Stimulated activated CD4-positive, alpha-beta T cell treated with anti-CD3 and anti-CD28 coated beads, TNF-alpha, amount 100 ng/mL, for 24 hours (primary cell): Measurements from ENCODE around the gene AK5.

Source experiments
- DNase-seq, 3 experiments: peaks; one replicate each; pipeline ENCODE4 v3.0.0-alpha.2; 2020; ENCODE audit warnings: low read depth in 3 of 3

Gene AK5

DNA sequence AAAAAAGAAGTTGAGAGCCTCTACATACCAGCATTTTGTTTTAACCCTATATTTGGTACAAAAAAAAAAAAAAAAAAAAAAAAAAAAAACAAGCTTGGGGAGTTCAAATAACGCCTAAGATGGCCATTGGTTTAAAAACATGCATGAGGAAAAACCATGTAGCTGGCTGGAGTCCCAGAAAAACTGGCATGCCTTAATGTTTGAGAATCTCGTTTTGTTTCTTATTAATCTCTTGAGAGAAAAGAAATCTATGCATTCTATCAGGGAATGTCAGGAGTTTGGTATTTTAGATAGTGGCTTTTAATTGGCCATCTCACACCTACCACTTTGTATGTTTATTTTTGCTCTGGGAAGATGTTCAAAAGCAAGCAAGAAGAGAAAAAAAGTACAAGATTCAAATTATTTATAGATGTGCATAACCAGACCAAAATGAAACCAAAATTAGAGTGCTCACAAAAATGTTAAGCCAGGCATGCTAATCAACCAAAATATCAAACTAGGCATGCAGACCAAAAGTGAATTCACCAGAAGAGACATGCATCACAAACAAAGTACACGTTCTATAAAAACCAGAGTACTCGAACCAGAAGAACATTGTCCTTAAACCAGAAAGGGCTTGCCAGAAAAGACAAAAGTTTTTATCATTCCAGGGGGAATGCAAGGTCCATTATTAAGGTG lies 156.6 kb downstream of the AK5 start:
- DNase-seq, result no peak

- no peak for DNase-seq
Observed at GRCh38 chr1:77446841-77447555, 165.2 kb downstream of the AK5 start.

DNA sequence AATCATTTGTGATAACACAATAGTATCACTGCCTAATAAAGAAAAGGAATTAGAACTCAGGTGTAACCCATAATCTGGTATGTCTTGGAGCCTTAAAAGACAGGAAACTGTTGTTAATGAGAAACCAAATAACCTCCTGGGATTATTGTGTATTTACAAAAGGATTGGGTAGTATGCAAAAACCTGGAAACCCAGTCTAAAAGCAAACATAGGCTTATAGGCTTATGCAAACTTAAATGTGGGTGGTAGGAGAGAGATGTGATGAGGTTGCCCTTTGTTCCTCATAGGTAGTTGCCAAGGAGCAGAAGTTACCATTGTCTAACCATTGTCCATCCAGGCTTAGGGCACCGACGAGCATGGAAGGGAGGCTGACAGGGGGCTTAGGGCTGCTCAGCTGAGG lies 165.8 kb downstream of the AK5 start:
- no peak for DNase-seq

DNA sequence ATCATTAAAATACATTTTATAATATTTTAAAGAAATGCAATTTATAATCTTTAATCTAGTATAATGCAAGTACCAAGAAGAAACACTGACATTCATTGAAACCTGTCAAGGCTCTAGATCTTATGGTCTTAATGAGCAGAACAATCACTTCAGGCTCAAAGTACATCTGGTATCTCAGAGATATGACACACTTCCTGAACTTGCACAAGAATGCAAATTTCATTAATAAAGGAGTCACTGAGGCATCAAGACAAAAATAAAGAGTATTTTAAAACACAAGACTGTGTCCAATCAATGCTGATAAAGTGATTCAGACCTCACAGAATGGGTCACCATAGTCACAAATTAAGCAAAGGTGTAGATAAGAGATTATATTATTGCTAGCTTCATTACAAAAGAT lies 178.1 kb downstream of the AK5 start:
- DNase-seq, result no peak

DNA sequence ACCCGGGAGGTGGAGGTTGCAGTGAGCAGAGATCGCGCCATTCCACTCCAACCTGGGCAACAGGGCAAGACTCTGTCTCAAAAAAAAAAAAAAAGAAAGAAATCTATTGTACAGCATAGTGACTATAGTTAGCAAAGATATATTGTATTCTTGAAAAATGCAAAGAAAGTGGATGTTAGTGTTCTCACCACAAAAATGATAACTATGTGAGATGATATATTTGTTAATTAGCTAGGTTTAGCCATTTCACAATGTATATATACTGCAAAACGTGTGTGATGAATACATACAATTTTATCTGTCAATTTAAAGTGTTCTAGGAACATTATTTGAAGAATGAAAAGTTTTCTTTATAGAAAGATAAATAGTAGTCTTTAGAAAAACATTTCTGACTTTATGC lies 179.9 kb downstream of the AK5 start:
- DNase-seq, result no peak

DNA sequence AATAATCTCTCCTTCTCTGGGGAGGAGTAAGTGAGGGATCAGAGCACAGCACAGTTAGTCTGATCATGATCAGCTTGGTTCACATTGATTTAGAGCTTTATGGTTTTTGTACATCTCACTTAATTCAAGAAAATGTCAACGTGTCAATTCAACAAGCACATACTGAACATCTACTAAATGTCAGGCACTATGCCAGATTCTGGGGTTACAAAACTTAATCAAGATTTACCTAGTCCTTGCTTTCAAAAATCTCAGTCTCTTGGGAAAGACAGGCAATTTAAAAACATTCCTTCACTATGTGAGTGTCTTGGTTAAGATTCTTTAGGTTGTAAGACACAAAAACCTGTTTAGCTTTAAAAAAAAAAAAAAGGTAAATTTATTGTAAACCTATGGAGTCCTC lies 181.4 kb downstream of the AK5 start:
- DNase-seq, result no peak

GRCh38 chr1:77465139-77465538 lies 183.3 kb downstream of the AK5 start:
- DNase-seq, result no peak

GRCh38 chr1:77465922-77466321 lies 184.1 kb downstream of the AK5 start:
- no peak for DNase-seq

- DNase-seq, result no peak
Observed at GRCh38 chr1:77467021-77467595, 185.3 kb downstream of the AK5 start.

GRCh38 chr1:77467741-77468140 lies 185.9 kb downstream of the AK5 start:
- no peak for DNase-seq

- no peak for DNase-seq
Observed at GRCh38 chr1:77468257-77468948, 186.6 kb downstream of the AK5 start.

- no peak for DNase-seq
Observed at GRCh38 chr1:77468949-77469710, 187.3 kb downstream of the AK5 start.

- DNase-seq, result no peak
Observed at GRCh38 chr1:77471691-77472090, 189.9 kb downstream of the AK5 start.

- DNase-seq, result no peak
Observed at GRCh38 chr1:77473690-77474089, 191.9 kb downstream of the AK5 start.

DNA sequence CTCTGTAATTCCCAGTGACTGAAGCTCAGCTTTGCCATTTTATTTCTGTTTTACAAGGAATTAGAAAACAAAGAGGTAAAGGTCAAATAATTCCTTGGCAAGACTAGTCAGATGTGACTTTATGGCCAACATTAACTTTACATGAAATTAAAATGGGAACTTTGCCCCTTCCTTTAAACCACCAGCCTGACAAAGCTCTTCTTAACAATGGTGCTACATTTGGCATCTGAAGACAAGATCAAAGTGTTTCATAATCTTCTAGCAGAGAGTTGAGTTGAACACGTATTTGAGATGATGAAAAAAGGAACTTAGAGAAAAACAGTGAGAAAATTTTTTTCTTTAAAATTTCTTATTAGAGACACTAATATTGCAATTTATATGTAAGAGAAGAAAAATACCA lies 193.8 kb downstream of the AK5 start:
- DNase-seq, result no peak

GRCh38 chr1:77476475-77476874 lies 194.7 kb downstream of the AK5 start:
- no peak for DNase-seq

- DNase-seq, result no peak
Observed at GRCh38 chr1:77484334-77484733, 202.5 kb downstream of the AK5 start.

- no peak for DNase-seq
Observed at GRCh38 chr1:77484926-77485325, 203.1 kb downstream of the AK5 start.

DNA sequence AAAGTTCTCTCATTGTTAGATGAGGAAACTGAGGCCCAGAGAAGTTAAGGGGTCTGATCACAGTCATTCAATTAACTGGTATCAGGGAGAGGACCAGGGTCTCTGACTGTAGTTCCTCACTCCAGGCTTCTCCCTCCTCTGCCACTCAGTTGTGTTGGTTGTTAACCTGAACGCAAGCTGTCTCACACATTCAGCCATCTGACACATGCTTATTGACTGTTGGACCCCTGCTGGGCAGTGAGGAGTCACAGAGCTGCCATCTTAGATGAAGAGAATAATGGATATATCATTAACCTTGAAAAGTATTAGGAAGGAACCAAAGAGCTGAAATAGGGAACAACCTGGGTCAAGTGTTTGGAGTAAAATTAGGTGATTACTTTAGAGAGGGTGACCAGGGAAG lies 205.8 kb downstream of the AK5 start:
- no peak for DNase-seq

- DNase-seq, result no peak
Observed at GRCh38 chr1:77489910-77490309, 208.1 kb downstream of the AK5 start.

GRCh38 chr1:77494026-77494425 lies 212.2 kb downstream of the AK5 start:
- no peak for DNase-seq

GRCh38 chr1:77498918-77499317 lies 217.1 kb downstream of the AK5 start:
- DNase-seq, result no peak
